Stimulated activated CD4-positive, alpha-beta T cell treated with anti-CD3 and anti-CD28 coated beads, Interleukin-4, amount 100 ng/mL, for 48 hours (primary cell): ENCODE measurements around the gene STYK1.
"Not testable (repeated sequence)": the region's sequence is repeated elsewhere in the genome, so short reads cannot be mapped to it uniquely, and the experiment has no call there.

ENCODE experiments used
- DNase-seq, 2 donors: peaks; one replicate each; pipeline ENCODE4 v3.0.0-alpha.2; 2020; ENCODE audit warnings: low read depth in 2 of 2

The STYK1 gene

GRCh38 chr12:10690906-10691305, 17.1 kb upstream of the STYK1 start:
- no peak for DNase-seq

- DNase-seq, result no peak
Measured at GRCh38 chr12:10689146-10689545, 15.3 kb upstream of the STYK1 start.

- DNase-seq, result no peak
Measured at GRCh38 chr12:10688042-10688441, 14.2 kb upstream of the STYK1 start.

DNA sequence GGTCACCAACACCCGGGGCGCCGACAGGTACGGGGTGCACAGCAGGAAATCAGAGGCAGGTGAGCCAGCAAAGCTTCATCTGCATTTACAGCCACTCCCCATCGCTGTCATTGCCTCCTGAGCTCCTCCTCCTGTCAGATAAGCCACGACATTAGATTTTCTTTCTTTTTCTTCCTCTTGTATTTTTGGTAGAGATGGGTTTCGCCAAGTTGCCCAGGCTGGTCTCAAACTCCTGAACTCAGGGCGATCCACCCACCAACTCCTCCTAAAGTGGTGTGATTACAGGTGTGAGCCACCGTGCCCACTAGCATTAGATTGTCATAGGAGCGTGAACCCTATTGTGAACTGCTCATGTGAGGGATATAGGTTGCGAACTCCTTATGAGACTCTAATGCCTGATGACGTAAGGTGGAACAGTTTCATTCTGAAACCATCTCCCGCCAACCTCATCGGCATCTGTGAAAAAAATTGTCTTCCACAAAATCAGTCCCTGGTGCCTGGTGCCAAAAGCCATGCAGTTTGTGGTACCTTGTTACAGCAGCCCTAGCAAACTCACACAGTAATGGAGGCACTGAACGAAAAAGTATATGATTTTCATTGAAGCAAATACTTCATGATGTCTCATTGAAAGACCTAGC, 1.5 kb downstream of the STYK1 start:
- no peak for DNase-seq

DNA sequence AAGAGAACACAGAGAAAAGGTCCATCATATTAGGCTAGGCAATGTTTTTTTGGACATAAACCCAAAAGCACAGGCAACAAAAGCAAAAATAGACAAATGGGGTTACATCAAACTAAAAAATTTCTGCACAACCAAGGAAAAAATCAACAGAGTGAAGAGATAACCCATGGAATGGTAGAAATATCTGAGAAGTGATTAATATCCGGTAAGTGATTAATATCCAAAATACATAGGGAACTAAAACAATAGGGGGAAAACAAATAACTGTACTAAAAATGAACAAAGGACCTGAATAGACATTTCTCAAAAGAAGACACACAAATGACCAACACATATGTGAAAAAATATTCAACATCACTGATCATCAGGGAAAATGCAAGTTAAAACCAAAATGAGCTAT, 4.3 kb downstream of the STYK1 start:
- no peak for DNase-seq

- DNase-seq, result no peak
Measured at GRCh38 chr12:10668526-10668925, 5.3 kb downstream of the STYK1 start.

DNA sequence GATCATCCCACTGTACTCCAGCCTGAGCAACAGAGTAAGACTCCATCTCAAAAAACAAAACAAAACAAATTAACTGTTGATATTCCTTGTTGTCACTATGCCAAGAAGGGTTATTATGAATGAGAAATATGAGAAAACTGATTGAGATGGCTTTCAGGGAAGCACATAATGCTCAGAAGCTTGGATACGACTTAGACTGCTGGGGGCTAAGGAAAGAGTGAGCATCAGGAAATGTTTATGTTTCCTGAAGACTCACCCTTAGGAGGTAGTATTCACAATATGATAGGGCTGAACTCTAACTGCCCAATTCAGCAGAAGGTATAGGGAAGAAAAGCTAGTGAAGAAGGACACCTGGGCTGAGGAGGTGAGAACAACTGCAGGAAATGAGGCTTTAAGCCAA, 6.3 kb downstream of the STYK1 start:
- no peak for DNase-seq

DNA sequence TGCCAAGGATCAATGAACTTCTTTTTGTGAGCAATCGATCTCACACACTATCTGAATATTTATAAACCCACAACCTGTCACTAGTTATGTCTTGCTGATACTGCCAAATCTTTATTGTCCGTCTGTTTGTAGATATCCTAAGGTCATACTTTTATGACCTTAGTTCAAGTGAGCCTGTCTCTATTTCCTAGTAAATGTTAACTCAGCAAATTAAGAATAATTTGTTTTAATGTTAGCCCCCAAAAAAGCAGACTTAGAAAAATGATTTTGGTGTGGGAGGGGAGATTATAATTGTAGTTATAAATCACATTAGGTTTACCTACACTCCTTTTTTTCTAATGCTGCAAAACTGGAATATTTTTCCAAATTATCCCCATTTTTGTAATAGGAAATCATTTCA, 9.4 kb downstream of the STYK1 start:
- no peak for DNase-seq

- no peak for DNase-seq
Measured at GRCh38 chr12:10663869-10664268, 10.0 kb downstream of the STYK1 start.

- DNase-seq, result no peak
Measured at GRCh38 chr12:10661338-10661737, 12.5 kb downstream of the STYK1 start.

DNA sequence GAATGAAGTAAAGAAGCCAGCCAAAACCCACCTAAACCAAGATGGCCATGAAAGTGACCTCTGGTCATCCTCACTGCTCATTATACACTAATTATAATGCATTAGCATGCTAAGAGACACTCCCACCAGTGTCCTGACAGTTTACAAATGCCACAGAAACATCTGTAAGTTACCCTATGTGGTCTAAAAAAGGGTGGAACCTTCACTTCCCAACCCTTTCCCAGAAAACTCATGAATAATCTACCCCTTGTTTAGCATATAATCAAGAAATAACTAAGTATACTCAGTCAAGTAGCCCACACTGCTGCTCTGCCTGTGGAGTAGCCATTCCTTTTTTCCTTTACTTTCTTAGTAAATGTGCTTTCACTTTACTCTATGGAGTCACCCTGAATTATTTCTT, 19.8 kb downstream of the STYK1 start:
- DNase-seq, result no peak

- no peak for DNase-seq
Measured at GRCh38 chr12:10652192-10652591, 21.7 kb downstream of the STYK1 start.

- not testable (repeated sequence) for DNase-seq
Measured at GRCh38 chr12:10646576-10646975, 27.3 kb downstream of the STYK1 start.

DNA sequence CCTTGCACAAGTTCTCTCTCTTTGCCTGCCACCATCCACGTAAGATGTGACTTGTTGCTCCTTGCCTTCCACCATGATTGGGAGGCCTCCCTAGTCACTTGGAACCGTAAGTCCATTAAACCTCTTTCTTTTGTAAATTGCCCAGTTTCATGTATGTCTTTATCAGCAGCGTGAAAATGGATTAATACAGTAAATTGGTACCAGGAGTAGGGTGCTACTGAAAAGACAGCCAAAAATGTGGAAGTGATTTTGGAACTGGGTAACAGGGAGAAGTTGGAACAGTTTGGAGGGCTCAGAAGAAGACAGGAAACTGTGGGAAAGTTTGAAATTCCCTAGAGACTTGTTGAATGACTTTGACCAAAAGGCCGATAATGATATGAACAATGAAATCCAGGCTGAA, 27.9 kb downstream of the STYK1 start:
- DNase-seq, result no peak

- DNase-seq, result no peak
Measured at GRCh38 chr12:10641735-10642500, 31.9 kb downstream of the STYK1 start.

- DNase-seq, result no peak
Measured at GRCh38 chr12:10638728-10639127, 35.1 kb downstream of the STYK1 start.

- no peak for DNase-seq
Measured at GRCh38 chr12:10636611-10637010, 37.2 kb downstream of the STYK1 start.

GRCh38 chr12:10636124-10636523, 37.7 kb downstream of the STYK1 start:
- DNase-seq, result no peak

DNA sequence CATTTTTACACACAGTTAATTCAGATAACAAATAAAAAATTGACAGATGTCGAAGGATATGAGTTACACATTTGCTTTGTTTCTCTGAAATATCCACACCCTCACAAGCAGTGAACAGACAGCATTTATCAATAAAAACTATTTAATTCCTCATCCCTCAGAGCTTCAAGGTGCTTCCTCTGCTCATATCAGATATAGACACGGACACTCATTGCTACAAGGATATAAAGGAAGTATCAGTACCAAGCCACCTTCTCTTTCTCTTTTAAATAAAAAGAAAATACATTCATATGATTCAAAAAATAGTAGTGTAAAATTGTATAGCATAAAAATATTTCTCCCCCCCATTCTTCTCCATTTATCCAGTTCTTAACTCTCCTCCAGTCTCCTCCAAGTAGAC, 38.5 kb downstream of the STYK1 start:
- DNase-seq, result no peak

- no peak for DNase-seq
Measured at GRCh38 chr12:10634427-10634826, 39.4 kb downstream of the STYK1 start.

DNA sequence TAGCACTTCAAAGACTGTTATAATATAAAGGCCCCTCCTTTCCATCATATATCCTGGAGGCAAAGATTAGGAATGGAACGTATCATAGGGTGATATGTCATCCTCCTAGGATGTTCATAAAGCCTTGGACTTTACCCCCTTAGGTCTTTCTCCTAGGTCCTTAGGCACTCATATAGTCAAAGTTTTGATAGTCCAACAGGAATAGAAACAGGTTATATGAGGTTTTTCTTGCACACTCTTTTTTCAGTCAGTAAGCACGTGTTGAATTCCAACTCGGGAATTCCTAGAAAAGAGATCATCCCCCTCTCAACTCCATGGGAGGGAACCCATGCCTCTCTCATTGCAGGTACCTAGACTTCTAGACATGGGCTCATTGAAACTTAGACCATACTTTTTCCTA, 40.3 kb downstream of the STYK1 start:
- DNase-seq, result no peak

DNA sequence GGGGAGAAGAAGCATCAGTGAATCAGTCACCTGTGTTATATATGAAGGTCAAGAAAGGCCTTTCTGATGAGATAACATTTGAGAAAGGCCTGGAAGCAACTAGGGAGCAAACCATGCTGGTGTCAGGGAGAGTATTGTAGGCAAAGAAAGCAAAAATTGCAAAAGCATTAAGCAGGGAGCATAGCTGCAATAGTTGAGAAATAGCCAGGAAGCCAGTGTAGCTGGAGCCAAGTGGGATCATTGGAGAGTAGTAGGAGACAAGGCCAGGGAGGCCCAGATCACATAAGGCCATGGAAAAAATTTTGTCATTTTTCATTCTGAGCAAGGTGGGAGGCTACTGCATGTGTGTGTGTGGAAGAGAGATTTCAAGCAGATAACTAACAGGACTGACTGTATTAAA, 41.6 kb downstream of the STYK1 start:
- DNase-seq, result no peak

- DNase-seq, result no peak
Measured at GRCh38 chr12:10624605-10625004, 49.2 kb downstream of the STYK1 start.

- no peak for DNase-seq
Measured at GRCh38 chr12:10623131-10623530, 50.7 kb downstream of the STYK1 start.
